Measurements from ENCODE around the gene MYO1E.

The MYO1E gene

GRCh38 chr15:59400103-59400813, 27.6 kb upstream of the MYO1E start:
- Mint-ChIP-seq H3K27me3 (ENCODE audit: low read depth) (peaks cover 25% of the 10 kb centered on the region), H3K4me3 (no peak overlapping the region), H3K27ac (no peak overlapping the region), H3K4me1 (peaks cover 7% of the 10 kb centered on the region), H3K9me3 (no peaks in the 10 kb centered on the region), H3K36me3 (ENCODE audit: low read depth) (no peaks in the 10 kb centered on the region)
- TF ChIP-seq CTCF (IDR thresholded peaks at IDR 0.05; ENCODE audit: unreplicated experiment in 3 of 3), result no peak

GRCh38 chr15:59399465-59400102, 26.9 kb upstream of the MYO1E start:
- no peak overlapping the region for H3K4me3 Mint-ChIP-seq
- no peak for TF ChIP-seq CTCF (IDR thresholded peaks at IDR 0.05; ENCODE audit: unreplicated experiment in 3 of 3)
- peaks cover 22% of the 10 kb centered on the region for H3K27me3 Mint-ChIP-seq (ENCODE audit: low read depth)
- no peak overlapping the region for H3K27ac Mint-ChIP-seq
- no peaks in the 10 kb centered on the region for H3K9me3 Mint-ChIP-seq
- no peaks in the 10 kb centered on the region for H3K36me3 Mint-ChIP-seq (ENCODE audit: low read depth)
- peaks cover 7% of the 10 kb centered on the region for H3K4me1 Mint-ChIP-seq

GRCh38 chr15:59398220-59398619, 25.5 kb upstream of the MYO1E start:
- Mint-ChIP-seq H3K4me1 (peaks cover 7% of the 10 kb centered on the region), H3K4me3 (no peak overlapping the region), H3K27me3 (ENCODE audit: low read depth) (peaks cover 15% of the 10 kb centered on the region), H3K36me3 (ENCODE audit: low read depth) (no peaks in the 10 kb centered on the region), H3K27ac (no peak overlapping the region), H3K9me3 (no peaks in the 10 kb centered on the region)
- TF ChIP-seq CTCF (IDR thresholded peaks at IDR 0.05; ENCODE audit: unreplicated experiment in 3 of 3), result no peak

- H3K4me3 Mint-ChIP-seq, result no peak overlapping the region
- H3K27me3 Mint-ChIP-seq (ENCODE audit: low read depth), result peaks cover 16% of the 10 kb centered on the region
- H3K36me3 Mint-ChIP-seq (ENCODE audit: low read depth), result no peaks in the 10 kb centered on the region
- H3K9me3 Mint-ChIP-seq, result no peaks in the 10 kb centered on the region
- TF ChIP-seq CTCF (IDR thresholded peaks at IDR 0.05; ENCODE audit: unreplicated experiment in 3 of 3), result no peak
- no peak overlapping the region for H3K27ac Mint-ChIP-seq
- peaks cover 5% of the 10 kb centered on the region for H3K4me1 Mint-ChIP-seq
Observed at GRCh38 chr15:59396679-59397078, 24.0 kb upstream of the MYO1E start.

GRCh38 chr15:59396211-59396610, 23.5 kb upstream of the MYO1E start:
- peaks cover 15% of the 10 kb centered on the region for H3K27me3 Mint-ChIP-seq (ENCODE audit: low read depth)
- no peaks in the 10 kb centered on the region for H3K36me3 Mint-ChIP-seq (ENCODE audit: low read depth)
- no peak for TF ChIP-seq CTCF (IDR thresholded peaks at IDR 0.05; ENCODE audit: unreplicated experiment in 3 of 3)
- no peak overlapping the region for H3K27ac Mint-ChIP-seq
- H3K4me3 Mint-ChIP-seq, result no peak overlapping the region
- no peaks in the 10 kb centered on the region for H3K9me3 Mint-ChIP-seq
- peaks cover under 1% of the 10 kb centered on the region for H3K4me1 Mint-ChIP-seq

Data from nephron (organoid).